BJ (cell line): ENCODE results near the gene EDNRB. TPM values are rescaled to one million over a fixed set of nuclear protein-coding genes. Genes with fewer than 3 reads are reported as not detected.
"Not testable (repeated sequence)": the region's sequence is repeated elsewhere in the genome, so short reads cannot be mapped to it uniquely, and the experiment has no call there.

ENCODE experiments used
- CTCF ChIA-PET: fragments of 350-600 bp; formaldehyde crosslinking; extraction: SDS; loops from one replicate; lab custom pipeline; 2021; ENCODE audit warnings: antibody characterized with exemption, inconsistent platforms; lab: Yijun Ruan, JAX
- POLR2A ChIA-PET: fragments of 300-600 bp; sonication (Branson Sonifier 250); formaldehyde crosslinking; extraction: SDS; loops from one replicate; lab custom pipeline; 2021; ENCODE audit warnings: antibody characterized with exemption; lab: Charles Lee
- DNase-seq: peaks from one replicate; pipeline ENCODE4 v3.0.0-alpha.2; 2011; ENCODE audit warnings: low read depth
- H3K27me3 ChIP-seq: 2 replicates; pipeline ENCODE4 v1.6.0; 2011; ENCODE audit warnings: low read length; ENCODE audit not compliant: control insufficient read depth, insufficient read depth
- H3K36me3 ChIP-seq: 2 replicates; pipeline ENCODE4 v1.5.1; 2011; ENCODE audit warnings: low read length; ENCODE audit not compliant: control insufficient read depth, insufficient read depth
- H3K4me3 ChIP-seq: 2 replicates; pipeline ENCODE4 v1.5.1; 2011; ENCODE audit warnings: low read depth, mild to moderate bottlenecking, control low read depth, low read length
- polyA plus RNA-seq: library from polyadenylated mRNA; depleted of rRNA; stranded (reverse); fragments of >200 nt; gene quantifications from 2 replicates; pipeline ENCODE4 v1.2.3, GENCODE V29; 2011; rRNA removed
- small RNA-seq: library from RNA; depleted of rRNA; stranded (forward); fragments of <200 nt; gene quantifications from one replicate; pipeline ENCODE3, GENCODE V24; 2012; ENCODE audit warnings: low replicate concordance, low read depth; ENCODE audit not compliant: insufficient read length
- TF ChIP-seq, protein P1 (sequence below): IDR thresholded peaks from 2 replicates; pipeline ENCODE4 v1.5.1; 2011; ENCODE audit warnings: low read depth, mild to moderate bottlenecking, control low read depth, inconsistent platforms, low read length, moderate library complexity; ENCODE audit not compliant: insufficient read depth

The EDNRB gene
- polyA plus RNA-seq, 1 experiment, result not detected

GRCh38 chr13:77859450-77859849 lies 59.2 kb downstream of the EDNRB start:
- Histone ChIP-seq H3K4me3 (no peak overlapping the region), H3K27me3 (no peaks in the 10 kb centered on the region), H3K36me3 (no peaks in the 10 kb centered on the region)
- CTCF ChIA-PET, result no interaction called here
- TF ChIP-seq, protein P1, sequence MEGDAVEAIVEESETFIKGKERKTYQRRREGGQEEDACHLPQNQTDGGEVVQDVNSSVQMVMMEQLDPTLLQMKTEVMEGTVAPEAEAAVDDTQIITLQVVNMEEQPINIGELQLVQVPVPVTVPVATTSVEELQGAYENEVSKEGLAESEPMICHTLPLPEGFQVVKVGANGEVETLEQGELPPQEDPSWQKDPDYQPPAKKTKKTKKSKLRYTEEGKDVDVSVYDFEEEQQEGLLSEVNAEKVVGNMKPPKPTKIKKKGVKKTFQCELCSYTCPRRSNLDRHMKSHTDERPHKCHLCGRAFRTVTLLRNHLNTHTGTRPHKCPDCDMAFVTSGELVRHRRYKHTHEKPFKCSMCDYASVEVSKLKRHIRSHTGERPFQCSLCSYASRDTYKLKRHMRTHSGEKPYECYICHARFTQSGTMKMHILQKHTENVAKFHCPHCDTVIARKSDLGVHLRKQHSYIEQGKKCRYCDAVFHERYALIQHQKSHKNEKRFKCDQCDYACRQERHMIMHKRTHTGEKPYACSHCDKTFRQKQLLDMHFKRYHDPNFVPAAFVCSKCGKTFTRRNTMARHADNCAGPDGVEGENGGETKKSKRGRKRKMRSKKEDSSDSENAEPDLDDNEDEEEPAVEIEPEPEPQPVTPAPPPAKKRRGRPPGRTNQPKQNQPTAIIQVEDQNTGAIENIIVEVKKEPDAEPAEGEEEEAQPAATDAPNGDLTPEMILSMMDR, result no peak
- DNase-seq, result no peak
- POLR2A ChIA-PET, result no interaction called here

DNA sequence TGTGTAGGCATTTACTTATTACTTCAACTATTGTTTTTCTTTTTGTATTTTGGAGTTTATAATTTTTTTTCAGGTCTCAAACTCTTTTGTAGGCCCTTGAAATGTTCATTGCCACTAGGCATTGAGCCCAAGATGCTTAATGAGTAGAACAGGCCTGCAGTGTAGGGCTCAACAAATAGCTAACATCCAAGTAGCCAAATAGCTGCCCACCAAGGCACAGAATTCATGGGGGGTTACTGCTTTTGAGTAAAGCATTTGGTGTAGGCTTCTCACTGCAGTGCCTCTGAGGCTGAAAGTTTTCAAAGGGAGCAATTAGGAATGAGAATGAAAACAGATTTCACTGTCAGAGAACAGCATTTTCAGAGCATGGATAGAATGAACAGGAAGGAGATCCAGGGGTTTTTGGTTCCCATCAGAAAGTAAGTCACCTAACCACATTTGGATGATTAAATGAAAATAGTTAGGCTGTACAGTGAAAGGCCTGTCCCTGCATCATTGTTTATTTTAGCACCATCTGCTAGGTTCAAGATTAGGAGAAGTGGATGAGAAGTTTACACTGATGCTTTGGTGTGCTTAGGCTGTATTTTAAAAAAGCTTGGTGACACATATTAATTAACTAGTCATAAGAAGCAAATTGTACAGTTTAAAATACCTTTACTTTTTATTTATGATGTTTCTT lies 61.0 kb downstream of the EDNRB start:
- DNase-seq, result no peak
- Histone ChIP-seq H3K4me3 (no peak overlapping the region), H3K36me3 (no peaks in the 10 kb centered on the region), H3K27me3 (no peaks in the 10 kb centered on the region)
- ChIA-PET POLR2A (no interaction called here), CTCF (no interaction called here)
- TF ChIP-seq, protein P1, result no peak

GRCh38 chr13:77853703-77854102 lies 64.9 kb downstream of the EDNRB start:
- Histone ChIP-seq H3K4me3 (no peak overlapping the region), H3K36me3 (no peaks in the 10 kb centered on the region), H3K27me3 (no peaks in the 10 kb centered on the region)
- DNase-seq, result no peak
- ChIA-PET CTCF (no interaction called here), POLR2A (no interaction called here)
- TF ChIP-seq, protein P1, result no peak

DNA sequence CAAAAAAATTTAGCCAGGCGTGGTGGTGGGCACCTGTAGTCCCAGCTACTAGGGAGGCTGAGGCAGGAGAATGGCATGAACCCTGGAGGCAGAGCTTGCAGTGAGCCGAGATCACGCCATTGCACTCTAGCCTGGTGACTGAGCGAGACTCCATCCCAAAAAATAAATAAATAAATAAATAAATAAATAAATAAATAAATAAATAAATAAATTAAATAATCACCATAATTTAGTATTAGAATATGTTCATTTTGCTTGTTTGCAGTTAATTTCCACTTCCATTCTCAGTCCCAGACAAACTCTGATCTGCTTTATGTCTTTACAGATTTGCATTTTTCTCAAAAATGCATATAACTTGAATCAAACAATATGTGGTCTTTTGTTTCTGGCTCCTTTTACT lies 70.6 kb downstream of the EDNRB start:
- POLR2A ChIA-PET, H3K36me3 ChIP-seq, DNase-seq, H3K27me3 ChIP-seq, CTCF ChIA-PET, H3K4me3 ChIP-seq: not testable (repeated sequence)

- no peak for DNase-seq
- no peaks in the 10 kb centered on the region for H3K36me3 ChIP-seq
- CTCF ChIA-PET, result no interaction called here
- POLR2A ChIA-PET, result no interaction called here
- H3K4me3 ChIP-seq, result no peak overlapping the region
- no peaks in the 10 kb centered on the region for H3K27me3 ChIP-seq
- TF ChIP-seq, protein P1, result no peak
These were observed 72.5 kb downstream of the EDNRB start for GRCh38 chr13:77846173-77846572.

Small RNAs within 50 kb of the gene (small RNA-seq; reads per million reads assigned to genes)
- not detected for gene RN7SL810P

Other genes starting within 250 kb of the EDNRB start
- gene SLAIN1, start 221.1 kb downstream of the EDNRB start, polyA plus RNA-seq, result 0.06 and 0.16 TPM in 2 replicates